Stimulated activated naive CD4-positive, alpha-beta T cell treated with Interleukin-2 at 50 U/mL for 16 hours (primary cell): Measurements from ENCODE around the gene PTGES.
"Not testable (repeated sequence)": the region's sequence is repeated elsewhere in the genome, so short reads cannot be mapped to it uniquely, and the experiment has no call there.

ENCODE experiments used
- DNase-seq: peaks from one replicate; lab custom pipeline; 2025; lab: John Stamatoyannopoulos, UW

PTGES gene

DNA sequence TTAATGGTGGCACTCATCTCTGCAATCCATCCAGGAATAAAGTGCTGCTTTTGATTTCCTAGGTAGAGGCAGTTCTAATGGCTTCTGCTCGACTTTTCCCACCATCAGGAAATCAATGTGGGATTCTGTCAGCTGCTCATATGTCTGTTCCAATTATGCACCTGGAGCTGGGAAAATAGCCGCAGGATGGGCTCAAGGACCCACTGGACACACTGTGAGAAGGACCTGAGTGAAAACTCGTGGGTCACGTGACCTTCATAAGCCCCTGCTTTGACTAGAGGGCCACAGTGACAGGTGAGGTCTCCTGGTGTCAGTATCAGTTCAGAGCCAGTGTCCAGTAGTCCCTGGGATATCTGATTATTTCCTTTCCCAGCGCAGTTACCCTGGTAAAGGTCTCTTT lies 17.9 kb upstream of the PTGES start:
- DNase-seq, result no peak

DNA sequence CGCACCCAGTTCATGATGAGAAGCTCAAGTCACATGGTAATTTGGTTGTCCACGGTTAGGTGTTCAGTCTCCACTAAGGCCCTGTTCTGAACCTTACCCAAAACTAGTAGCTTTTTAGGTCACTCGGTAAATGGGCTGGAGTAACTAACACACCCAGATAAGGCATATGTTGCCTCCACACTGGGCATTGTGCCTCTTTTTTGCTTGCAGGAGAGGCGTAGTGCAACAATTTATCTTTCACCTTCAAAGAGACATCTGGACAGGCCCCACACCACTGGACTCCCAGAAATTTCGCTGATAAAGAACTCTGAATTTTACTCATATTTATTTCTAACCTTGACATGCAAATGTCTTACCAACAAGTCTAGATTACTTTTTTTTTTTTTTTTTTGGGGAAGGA lies 16.8 kb upstream of the PTGES start:
- DNase-seq, result no peak

DNA sequence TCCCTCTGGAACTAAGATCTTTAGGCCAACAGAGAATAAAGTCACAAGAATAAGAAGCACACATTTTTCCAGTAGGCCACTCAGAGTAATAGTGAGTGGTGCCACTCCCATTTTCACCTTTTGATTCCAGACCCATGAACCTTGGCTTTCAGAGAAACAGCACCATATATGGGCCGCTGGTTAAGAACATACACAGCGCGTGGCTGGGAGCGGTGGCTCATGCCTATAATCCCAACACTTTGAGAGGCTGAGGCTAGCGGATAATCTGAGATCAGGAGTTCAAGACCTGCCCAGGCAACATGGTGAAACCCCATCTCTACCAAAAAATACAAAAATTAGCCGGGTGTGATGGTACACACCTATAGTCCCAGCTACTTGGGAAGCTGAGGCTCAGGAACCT lies 15.6 kb upstream of the PTGES start:
- DNase-seq, result no peak

DNA sequence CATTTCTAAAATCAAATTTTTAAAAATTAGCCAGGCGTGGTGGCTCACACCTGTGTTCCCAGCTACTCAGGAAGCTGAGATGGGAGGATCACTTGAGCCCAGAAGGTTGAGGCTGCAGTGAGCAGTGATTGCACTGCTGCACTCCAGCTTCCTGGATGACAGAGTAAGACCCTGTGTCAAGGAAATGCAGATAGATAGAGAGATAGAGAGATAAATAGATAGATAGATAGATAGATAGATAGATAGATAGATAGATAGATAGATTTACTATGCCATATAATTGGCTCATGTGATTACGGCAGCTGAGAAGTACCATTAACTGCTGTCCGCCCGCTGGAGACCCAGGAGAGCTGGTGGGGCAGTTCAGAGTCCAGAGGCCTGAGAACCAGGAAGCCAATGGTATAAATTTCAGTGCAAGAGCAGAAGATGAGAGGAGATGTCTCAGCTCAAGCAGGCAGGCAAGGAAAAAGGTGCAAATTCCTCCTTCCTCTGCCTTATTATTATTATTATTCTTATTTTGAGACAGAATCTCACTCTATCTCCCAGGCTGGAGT lies 13.0 kb upstream of the PTGES start:
- DNase-seq, result no peak

DNA sequence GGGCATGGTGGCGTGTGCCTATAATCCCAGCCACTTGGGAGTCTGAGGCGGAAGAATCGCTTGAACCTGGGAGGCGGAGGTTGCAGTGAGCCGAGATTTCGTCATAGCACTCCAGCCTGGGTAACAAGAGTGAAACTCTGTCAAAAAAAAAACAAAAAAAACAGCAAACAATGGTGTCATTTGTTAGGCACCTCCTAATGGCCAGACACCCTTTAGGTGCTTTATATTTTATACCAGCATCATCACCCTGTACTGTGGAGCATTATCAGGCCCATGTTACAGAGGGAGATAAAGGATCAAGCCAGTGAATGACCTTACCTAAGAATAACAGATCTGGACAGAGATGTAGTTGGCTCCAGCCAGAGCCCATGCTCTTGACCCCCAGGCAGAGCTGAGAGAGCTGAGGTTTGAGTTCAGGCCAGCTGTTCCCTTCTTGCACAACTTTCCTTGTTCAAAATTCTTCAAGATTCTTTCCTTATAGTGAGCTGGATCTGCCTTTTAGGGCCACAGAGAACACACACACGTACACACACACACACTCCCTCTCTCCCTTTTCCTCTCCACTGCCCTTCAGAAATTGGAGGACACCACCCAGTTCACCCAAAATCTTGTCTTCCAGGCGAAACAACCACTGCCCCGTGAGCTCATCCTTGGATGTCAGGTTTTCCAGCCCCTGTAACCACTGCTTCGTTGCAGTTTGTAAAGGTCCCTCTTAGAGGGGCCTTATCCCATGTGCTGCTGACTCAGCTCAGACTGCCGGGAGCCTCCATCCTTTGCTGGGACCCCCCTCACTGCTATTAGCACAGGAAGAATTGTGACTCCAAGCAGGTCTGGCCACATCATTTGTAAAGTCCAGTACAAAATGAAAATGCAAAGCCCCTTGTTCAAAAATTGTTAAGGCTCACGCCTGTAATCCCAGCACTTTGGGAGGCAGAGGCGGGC lies 10.4 kb upstream of the PTGES start:
- no peak for DNase-seq

DNA sequence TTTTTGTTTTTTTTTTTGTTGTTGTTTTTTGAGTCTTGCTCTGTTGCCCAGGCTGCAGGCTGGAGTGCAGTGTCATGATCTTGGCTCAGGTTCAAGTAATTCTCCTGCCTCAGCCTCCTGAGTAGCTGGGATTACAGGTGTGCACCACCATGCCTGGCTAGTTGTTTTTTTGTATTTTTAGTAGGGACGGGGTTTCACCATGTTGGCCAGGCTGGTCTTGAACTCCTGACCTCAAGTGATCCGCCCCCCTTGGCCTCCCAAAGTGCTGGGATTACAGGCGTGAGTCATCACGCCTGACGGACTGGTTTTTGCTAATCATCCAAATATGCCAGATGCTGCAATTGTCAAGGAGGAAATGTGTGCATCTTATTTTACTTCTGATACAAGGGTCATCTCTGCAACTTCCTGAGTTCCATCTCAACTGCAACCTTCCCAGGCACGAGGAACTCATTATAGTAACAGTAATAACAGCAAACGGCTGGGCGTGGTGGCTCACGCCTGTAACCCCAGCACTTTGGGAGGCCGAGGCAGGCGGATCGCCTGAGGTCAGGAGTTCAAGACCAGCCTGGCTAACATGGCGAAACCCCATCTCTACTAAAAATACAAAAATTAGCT lies 9.6 kb upstream of the PTGES start:
- not testable (repeated sequence) for DNase-seq

DNA sequence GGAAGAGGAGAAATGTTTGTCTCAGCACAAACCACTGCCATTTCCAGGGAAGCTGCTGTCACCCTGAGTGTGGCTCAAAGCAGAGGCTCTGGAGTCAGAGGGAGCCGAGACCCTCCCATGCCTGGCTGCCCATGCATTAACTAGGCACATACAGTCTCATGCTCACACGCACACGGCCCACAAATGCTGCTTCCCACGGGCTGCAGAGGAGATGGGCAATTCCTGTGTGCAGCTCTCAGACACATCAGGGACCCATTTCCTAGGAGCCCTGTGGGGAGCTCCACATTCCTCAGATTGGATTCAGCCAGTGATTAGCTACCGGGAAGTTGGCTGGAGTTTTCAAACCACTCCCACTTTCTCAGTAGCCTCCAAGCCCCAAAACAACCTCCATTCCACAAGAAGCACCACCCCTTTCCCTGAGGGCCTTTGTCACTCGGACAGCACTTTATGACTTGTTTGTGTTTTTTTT lies 9.1 kb upstream of the PTGES start:
- no peak for DNase-seq

DNA sequence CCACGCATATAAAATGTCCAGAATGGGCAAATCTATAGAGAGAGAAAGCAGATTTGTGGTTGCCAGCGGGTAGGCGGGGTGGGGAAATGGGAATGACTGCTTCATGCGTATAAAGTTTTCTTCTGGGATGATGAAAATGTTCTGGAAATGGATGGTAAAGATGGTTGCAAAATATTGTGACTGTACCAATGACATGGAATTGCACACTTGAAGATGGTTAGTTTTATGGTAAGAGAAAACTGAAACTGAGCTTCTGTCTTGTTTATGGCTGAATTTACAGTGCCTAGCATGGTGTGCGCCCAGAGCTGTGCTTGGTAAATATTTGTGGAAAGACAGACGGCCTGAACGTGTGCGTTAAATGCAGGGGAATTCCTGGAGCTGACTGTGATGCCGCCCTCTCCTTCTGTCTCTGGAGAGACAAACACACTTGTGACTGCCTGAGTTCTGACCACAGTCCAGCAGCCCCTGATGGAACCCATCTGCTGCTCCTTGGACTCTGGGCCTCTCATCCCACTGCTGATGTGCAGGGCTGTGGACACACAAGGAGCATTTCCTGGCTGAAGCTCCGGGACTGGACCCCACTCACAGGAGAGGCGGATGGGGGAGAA lies 8.6 kb upstream of the PTGES start:
- DNase-seq, result no peak

DNA sequence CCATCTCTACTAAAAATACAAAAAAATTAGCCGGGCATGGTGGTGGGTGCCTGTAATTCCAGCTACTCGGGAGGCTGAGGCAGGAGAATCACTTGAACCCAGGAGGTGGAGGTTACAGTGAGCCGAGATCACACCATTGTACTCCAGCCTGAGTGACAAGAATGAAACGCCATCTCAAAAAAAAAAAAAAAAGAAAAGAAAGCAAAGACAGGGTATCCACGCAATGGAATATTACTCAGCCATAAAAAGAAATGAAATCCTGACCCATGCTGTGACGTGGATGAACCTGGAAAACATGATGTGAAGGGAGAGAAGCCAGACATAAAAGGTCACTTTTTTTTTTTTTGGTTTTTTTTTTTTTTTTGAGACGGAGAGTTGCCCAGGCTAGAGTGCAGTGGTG lies 7.9 kb upstream of the PTGES start:
- not testable (repeated sequence) for DNase-seq

DNA sequence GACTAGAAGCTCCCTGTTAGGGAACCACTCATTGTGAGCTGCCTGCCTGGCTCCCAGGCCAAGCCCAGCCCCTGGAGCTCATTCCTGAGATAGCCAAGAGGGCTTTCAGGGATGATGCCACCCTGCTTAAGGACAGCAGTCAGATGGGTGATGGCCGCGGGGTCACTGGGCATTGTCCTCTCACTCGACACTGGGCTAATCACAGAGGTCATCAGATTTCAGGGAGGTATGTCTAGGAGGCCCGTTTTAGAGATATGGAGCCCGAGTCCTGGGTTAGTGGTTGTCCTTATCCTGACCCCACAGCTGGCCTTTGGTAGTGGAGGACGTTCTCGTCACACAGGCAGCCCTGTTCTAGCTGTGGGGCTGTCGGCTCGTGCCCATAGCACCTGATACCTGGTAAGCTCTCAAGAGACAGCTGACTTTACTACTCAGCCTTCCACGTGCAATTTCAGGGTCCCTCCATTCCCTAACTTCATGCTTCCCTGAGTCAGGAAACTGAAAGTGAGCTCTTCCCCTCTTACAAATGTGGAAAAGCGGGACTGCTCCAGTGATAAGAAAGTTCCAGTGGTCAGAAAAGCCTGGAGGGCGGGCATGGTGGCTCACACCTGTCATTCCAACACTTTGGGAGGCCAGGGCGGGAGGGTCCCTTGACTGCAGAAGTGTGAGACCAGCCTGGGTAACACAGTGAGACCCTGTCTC lies 7.1 kb upstream of the PTGES start:
- no peak for DNase-seq

DNA sequence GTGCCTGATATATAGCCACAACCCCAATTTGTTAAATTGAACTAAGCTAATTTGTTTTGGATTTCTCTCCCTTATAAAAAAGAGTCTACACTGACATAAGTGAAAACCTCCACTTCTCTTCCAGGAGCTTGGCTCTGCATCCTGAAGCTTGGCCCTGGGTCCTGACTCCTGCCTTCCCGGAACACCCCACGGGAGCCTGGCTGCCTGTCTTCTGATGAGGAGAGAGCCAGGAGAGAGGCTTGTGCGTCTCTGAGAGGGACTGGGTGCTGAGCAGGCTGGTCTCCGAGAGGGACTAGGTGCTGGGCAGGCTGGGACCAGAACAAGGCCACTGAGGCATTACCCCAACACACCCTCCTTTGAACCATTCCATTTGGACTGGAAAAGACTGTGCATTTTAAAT lies 6.5 kb upstream of the PTGES start:
- no peak for DNase-seq

DNA sequence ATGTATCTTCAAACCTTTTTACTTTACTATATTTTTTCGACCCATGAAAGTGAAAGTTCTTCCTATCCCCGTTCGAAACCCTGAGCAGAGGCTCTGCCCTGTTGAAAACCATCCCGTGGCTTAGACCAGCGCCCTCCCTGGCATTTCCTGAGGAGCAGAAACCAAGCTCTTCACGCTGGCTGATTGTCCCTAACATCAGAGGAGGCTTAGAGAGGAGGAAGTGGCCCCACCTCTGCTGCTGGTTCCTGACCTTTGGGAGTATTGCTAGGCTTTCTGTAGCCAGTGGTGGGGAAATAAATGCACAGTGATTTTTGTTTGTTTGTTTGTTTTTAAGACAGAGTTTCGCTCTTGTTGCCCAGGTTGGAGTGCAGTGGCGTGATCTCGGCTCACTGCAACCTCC lies 4.2 kb upstream of the PTGES start:
- no peak for DNase-seq

DNA sequence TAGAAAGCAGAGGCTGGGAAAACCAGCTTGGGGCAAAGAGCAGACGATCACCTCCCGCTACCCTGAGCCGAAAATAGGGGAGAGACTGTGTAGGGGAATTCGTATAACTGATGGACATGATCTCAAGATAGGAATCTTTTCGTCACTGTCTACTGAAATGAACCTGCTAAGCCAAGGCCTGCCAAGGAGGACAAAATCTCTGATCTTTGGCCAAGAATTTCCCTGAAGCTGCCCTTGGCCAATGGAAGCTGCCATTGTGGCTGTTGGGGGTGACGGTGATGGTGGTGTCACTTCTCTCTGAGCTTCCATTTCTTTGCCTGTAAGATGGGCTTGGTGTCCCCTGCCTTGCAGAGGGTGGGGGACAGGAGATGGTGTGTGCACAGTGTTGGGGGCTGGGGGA lies 3.3 kb upstream of the PTGES start:
- DNase-seq, result no peak

DNA sequence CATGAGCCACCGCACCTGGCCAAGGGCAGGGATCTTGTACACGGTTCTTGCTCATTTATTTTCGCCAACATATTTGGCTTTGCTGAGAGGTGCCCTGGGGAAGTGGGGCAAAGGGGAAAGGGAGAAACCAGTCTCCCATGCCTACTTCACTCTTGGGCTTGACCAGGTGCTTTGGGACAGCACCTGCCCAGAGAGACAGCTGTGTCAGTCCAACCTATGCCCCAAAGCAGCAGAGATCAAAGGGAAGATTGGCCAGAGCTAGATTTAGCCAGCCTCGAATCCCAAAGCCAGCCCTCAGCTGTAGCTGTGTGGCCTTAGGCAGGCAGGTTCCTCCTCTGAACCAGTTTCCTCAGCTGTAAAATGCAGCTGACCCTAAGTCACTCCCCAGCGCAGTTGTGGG lies 2.3 kb upstream of the PTGES start:
- DNase-seq, result no peak

DNA sequence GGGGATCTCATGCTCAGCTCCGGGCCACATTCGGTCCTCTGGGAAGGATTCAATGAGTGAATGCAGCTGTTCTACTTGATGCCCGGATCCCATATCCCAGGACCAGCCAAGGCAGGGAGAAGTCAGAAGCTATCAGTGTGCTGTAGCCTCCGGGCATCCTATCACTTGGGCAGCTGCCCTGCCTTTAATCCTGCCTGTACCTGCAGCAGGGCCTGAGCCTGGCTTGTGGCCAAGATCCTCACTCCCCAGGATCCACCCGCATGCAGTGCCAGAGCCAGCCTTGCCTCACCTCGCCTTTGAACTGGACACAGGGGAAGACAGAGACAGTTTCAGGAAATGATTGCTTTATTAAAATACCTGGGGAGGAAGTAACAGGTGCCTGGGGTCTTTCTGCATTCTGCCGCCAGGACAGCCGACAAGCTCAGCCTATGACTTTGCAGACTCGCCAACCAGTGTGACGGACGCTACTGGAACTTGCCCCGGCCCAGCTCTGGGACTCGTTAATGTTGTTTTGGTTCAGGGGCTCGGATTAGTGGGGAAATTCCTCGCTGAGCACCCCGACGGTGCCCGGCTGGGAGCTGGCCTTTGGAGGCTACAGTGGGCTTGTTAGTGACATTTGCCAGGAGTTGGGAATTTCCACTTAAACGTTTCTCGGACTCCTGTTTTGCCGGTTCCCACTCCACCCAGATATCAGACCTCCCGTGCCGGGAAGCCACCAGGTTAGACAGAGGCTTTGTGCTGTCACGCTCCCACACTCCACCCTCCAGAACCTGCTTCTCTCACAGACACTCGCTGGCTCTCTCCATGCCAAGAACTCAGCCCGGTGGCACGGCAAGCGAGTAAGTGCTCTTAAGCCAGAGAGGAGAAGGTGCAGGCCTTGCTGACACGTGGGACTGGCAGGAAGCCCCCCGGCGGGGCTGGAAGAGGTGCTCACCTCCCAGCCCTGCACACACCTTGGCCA lies 721 bp downstream of the PTGES start:
- DNase-seq, result no peak

DNA sequence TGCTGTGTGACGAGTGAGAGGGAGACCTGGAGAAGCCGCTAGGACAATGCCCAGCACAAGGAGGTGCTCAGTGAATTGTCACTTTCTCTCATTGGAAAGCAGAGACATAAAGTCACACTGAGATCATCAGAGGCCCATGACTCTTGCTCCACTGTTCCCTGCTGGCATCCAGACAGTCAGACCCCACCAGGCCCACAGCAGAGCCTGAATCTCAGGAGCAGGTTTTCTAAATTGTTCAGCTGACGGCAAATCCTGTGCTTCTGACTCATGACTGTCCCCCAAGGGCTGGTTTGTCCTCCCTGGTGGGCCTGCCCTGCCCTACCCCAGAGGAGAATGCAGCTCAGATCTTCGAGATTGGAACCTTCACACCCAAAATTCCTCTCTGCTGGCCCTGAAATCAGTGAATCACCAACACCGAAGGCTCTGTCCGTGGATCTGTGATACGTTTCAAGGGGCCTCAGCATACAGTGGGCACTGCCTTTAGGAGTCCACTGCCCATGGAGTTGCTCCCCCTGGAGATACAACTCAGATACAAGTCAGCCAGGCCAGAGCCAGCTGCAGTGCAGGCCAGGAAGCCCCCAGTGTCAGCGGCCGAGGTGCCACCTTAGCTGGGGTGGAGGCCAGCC lies 2.7 kb downstream of the PTGES start:
- DNase-seq, result no peak

DNA sequence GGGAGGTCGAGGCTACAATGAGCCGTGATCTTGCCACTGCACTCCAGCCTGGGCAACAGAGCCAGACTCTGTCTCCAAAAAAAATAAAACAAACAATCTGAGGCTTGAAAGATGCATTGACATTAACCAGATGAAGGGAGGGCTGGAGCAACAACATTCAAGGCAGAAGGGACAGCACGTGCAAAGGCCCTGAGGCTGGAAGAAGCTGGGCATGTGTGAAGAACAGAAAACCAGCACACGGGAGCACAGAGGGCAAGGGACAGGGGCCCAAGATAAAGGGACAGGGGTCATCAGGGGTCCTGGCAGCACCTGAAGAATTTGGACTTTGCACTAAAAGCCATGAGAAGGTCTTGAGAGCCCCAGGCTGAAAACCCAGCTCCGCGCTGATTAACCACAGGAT lies 3.3 kb downstream of the PTGES start:
- DNase-seq, result no peak

DNA sequence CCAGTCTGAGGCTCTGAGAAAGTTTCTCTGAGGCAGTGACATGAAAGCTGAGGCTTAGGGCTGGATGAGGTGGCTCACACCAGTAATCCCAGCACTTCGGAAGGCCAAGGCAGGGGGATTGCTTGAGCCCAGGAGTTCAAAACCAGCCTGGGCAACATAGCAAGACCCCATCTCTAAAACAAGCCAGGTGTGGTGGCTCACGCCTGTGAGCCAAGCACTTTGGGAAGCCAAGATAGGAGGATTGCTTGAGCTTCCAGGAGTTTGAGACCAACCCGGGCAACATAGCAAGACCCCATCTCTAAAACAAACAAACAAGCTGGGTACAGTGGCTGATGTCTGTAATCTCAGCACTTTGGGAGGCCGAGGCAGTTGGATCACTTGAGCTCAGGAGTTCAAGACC lies 3.8 kb downstream of the PTGES start:
- not testable (repeated sequence) for DNase-seq

DNA sequence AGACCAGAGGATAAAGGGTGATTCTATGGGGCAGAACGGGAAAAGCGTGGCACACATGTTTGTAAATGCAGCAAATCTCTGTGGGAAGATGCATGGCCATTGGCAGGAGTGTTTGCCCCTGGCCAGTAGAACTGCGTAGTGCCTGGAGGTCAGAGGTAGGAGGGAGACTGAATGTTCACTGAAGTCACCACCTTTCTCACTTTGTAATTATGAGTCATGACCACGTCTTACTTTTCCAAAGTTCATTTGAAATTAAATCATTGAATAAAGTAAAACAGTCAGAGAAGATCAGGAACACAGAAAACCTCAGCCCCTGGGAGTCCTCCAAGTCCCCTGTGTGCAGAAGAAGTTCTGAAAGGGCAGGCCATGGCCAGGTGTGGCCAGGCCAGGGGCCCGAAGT lies 4.6 kb downstream of the PTGES start:
- no peak for DNase-seq

DNA sequence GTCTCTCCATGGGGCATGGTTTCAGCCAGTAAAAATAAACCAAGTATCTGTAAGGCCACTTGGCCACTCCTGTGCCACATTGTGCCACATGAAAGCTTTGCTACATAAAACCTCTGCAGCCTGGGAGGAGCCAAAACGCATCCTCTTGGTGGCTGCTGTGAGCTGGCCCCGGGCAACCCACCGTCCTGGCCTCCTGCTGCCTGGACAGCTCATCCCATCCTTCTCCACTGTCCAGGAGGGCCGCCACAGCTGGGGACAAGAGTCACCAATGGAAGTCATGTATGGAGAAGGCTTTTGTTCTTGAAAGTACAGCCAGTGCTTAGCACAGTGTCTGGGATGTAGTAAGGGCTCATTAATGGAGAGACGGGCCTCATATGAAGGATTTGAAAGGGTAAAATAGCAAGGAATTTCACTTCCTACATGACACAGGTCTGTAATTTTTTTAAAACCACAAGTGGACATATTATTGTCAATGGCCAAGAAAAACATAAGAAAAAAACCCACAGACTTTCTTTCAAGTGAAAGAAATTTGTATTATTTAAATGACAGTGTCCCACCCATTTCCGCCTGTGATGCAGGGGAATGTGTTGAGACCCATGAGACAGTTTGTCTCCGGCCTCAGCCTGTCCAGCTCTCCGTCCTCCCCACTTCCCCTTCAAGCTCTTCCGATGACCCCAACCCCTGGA lies 6.6 kb downstream of the PTGES start:
- DNase-seq, result no peak
